Measurements from ENCODE around the gene GPR55. TPM values are rescaled to one million over a fixed set of nuclear protein-coding genes. Genes with fewer than 3 reads are reported as not detected.

The GPR55 gene
- total and polyA plus RNA-seq, 8 donors: 0.13 to 0.37 (median 0.19) TPM; not detected in 5

DNA sequence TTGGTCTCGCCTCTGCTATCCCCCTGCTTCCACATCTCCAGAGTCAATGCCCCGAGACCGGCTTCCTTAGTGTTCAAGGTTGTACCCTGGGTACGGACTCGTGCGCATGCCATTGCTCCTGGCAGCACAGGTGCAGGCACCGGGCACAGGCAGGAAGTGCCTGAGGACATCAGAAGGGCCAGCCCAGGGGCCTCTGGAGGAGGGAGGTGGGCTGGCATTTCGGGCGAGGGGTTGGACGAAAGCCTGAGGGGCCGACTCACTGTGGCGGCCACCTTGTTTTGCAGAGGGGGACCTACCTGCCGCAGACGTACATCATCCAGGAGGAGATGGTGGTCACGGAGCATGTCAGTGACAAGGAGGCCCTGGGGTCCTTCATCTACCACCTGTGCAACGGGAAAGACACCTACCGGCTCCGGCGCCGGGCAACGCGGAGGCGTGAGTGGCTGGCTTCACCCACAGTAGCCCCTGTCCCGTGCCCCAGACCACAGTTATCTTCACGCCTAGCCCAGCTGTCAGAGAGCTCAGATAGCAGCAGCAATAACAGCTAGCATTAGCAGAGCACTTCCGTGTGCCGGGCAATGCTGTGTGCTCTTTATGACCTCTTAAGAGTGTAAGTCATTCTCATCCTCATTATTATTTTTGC is 47.8 kb downstream of the GPR55 start:
- Histone ChIP-seq H3K27me3 (no peaks in the 10 kb centered on the region), H3K4me1 (peaks cover 0 to 10% (median 3%) of the 10 kb centered on the region in 4 donors), H3K36me3 (peaks cover 18 to 71% (median 52%) of the 10 kb centered on the region in 4 donors), H3K4me3 (no peak overlapping the region), H3K27ac (peak overlapping the region in 1 of 5 donors; percentile 61), H3K9me3 (no peaks in the 10 kb centered on the region)
- intact Hi-C loops (cut with DNase I; ENCODE audit: low total_unique reads): no loop called here
- TF ChIP-seq EP300 (IDR thresholded peaks at IDR 0.05) (no peak), POLR2AphosphoS5 (IDR thresholded peaks at IDR 0.05) (no peak), POLR2A (IDR thresholded peaks at IDR 0.05) (no peak)
- TF ChIP-seq, protein P1, sequence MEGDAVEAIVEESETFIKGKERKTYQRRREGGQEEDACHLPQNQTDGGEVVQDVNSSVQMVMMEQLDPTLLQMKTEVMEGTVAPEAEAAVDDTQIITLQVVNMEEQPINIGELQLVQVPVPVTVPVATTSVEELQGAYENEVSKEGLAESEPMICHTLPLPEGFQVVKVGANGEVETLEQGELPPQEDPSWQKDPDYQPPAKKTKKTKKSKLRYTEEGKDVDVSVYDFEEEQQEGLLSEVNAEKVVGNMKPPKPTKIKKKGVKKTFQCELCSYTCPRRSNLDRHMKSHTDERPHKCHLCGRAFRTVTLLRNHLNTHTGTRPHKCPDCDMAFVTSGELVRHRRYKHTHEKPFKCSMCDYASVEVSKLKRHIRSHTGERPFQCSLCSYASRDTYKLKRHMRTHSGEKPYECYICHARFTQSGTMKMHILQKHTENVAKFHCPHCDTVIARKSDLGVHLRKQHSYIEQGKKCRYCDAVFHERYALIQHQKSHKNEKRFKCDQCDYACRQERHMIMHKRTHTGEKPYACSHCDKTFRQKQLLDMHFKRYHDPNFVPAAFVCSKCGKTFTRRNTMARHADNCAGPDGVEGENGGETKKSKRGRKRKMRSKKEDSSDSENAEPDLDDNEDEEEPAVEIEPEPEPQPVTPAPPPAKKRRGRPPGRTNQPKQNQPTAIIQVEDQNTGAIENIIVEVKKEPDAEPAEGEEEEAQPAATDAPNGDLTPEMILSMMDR (IDR thresholded peaks at IDR 0.05): no peak
- WGBS, 5 donors: 82 to 93% (median 88%) methylated on average over 24 to 27 of the region's 27 CpGs
- DNase-seq: no peak

DNA sequence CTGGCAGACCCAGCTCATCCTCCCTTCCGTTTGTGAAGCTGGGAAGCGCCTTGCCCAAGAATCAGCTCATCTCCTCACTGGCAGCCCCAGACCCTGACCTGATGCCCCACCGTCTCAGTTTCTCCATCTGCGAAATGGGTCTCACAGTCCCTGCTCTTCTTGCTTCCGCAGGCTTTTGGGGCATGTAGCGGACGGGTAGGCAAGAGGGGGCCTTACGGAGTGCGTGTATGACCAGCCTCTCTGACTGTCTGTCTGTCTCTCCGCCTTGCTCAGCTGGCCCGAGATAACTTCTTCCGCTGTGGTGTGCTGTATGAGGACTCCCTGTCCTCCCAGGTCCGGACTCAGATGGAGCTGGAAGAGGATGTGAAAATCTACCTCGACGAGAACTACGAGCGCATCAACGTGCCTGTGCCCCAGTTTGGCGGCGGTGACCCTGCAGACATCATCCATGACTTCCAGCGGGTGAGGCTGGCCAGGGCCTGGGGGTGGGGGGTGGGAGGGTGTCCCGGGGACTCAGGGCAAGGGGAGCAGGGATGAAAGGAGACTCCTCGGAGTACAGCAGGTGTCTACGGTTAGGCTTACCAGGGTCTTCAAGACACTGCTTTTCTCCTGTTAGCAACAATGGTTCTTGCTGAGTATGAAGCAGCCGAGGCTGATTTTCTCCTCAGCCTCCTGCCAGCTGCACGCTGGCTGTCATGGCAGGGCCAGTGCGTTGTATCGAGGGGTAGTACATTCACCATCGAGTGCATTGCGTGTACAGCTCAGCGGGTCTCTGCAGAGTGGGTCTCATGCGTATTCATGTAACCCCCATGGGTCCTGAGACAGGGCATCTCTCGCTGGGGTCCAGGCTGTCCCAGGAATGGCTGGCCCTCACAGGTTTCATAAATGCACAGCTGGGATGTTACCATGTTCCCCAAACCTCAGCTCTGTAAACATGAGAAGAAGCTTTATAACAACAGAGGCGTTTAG is 49.4 kb downstream of the GPR55 start:
- H3K4me3 ChIP-seq: no peak overlapping the region
- H3K36me3 ChIP-seq: peaks cover 18 to 71% (median 52%) of the 10 kb centered on the region in 4 donors
- no peaks in the 10 kb centered on the region for H3K9me3 ChIP-seq
- H3K4me1 ChIP-seq: peaks cover 9 to 24% (median 16%) of the 10 kb centered on the region in 4 donors
- H3K27me3 ChIP-seq: no peaks in the 10 kb centered on the region
- peak in 1 of 2 donors; percentile 17 for DNase-seq
- no peak overlapping the region for H3K27ac ChIP-seq
- TF ChIP-seq, protein P1 (IDR thresholded peaks at IDR 0.05): no peak
- TF ChIP-seq EP300 (IDR thresholded peaks at IDR 0.05) (no peak), POLR2A (IDR thresholded peaks at IDR 0.05) (no peak), POLR2AphosphoS5 (IDR thresholded peaks at IDR 0.05) (no peak)
- WGBS, 5 donors: 91 to 97% (median 94%) methylated on average over 31 to 34 of the region's 34 CpGs
- intact Hi-C loops (cut with DNase I; ENCODE audit: low total_unique reads): no loop called here

DNA sequence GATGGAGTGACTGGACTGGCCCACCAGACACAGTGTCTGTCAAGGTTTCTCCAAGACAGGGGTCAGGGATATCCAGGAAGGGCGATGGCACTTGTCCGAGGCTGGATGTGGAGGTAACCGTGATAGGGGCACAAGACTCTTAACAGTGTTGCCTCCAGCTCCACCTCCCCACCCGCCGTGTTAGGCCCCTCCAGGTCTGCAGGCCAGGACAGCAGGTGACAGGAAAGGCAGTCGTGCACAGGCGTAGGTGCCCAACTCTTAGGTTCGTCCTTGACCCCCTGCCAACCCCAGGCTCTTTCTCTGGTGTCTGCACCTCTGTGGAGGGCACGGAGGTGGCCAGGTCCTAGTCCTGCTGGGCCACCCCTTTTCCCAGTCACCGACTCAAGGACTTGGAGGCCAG is 50.2 kb downstream of the GPR55 start:
- 91 to 97% (median 95%) methylated on average over 9 to 10 of the region's 10 CpGs for WGBS, 5 donors
- DNase-seq: peak in 1 of 2 donors; percentile 19

DNA sequence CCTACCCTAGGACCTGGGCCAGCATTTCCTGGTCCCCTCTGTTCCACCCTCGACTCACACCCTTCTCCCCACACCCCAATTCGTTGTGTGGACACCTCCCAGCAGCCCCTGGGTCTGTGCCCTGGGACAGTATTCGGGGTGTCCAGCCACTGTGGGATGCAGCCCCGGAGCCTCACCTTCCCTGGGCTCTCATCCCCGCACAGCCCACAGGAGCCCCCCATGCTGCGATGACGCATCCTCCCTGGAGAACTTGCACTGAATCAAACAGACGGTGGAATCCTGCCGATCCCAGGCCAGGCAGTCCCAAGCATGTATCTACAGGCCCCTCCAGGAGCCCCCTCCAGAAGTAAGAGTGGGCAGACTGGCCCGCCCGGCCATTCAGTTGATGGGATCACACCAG is 50.6 kb downstream of the GPR55 start:
- TF ChIP-seq EP300 (IDR thresholded peaks at IDR 0.05) (no peak), POLR2AphosphoS5 (IDR thresholded peaks at IDR 0.05) (no peak), POLR2A (IDR thresholded peaks at IDR 0.05) (no peak)
- TF ChIP-seq, protein P1 (IDR thresholded peaks at IDR 0.05): no peak

More for the DNA sequence above, 50.2 kb downstream of the GPR55 start:
- H3K4me1 ChIP-seq: peaks cover 16 to 32% (median 24%) of the 10 kb centered on the region in 4 donors
- no peak overlapping the region for H3K4me3 ChIP-seq
- peaks cover 18 to 66% (median 52%) of the 10 kb centered on the region in 4 donors for H3K36me3 ChIP-seq
- no peak overlapping the region for H3K27ac ChIP-seq
- no peak for TF ChIP-seq POLR2AphosphoS5 (IDR thresholded peaks at IDR 0.05)
- TF ChIP-seq, protein P1 (IDR thresholded peaks at IDR 0.05): no peak
- TF ChIP-seq EP300 (IDR thresholded peaks at IDR 0.05): no peak
- TF ChIP-seq POLR2A (IDR thresholded peaks at IDR 0.05): no peak
- H3K27me3 ChIP-seq: no peaks in the 10 kb centered on the region
- intact Hi-C loops (cut with DNase I; ENCODE audit: low total_unique reads): no loop called here
- H3K9me3 ChIP-seq: no peaks in the 10 kb centered on the region

More for the DNA sequence above, 50.6 kb downstream of the GPR55 start:
- no peaks in the 10 kb centered on the region for H3K9me3 ChIP-seq
- DNase-seq: peak in 1 of 2 donors; percentile 4
- H3K27me3 ChIP-seq: no peaks in the 10 kb centered on the region
- WGBS, 5 donors: 89 to 95% (median 91%) methylated on average over 11 of the region's 11 CpGs
- H3K27ac ChIP-seq: no peak overlapping the region
- peaks cover 18 to 62% (median 50%) of the 10 kb centered on the region in 4 donors for H3K36me3 ChIP-seq
- intact Hi-C loops (cut with DNase I; ENCODE audit: low total_unique reads): no loop called here
- peaks cover 21 to 36% (median 28%) of the 10 kb centered on the region in 4 donors for H3K4me1 ChIP-seq
- H3K4me3 ChIP-seq: no peak overlapping the region

Data from stomach (tissue), 9 donors.